Psoas muscle (tissue), 8 donors: ENCODE measurements around the gene MB. TPM values are rescaled to one million over a fixed set of nuclear protein-coding genes. Genes with fewer than 3 reads are reported as not detected.
A peak's percentile ranks its signal among the peaks of the same experiment; 100 is the strongest.

Experiments
- ATAC-seq, 4 donors: fragments of 200-7000 bp; cut with Tn5 transposase; one replicate each; pipeline ENCODE4 v1.9.1; 2020; ENCODE audit warnings: moderate library complexity in 3 of 4, mild to moderate bottlenecking in 2 of 4
- DNase-seq, 2 donors: peaks; one replicate each; pipeline ENCODE4 v3.0.0-alpha.2; 2020
- H3K27ac ChIP-seq: fragments of 200-600 bp; one replicate; pipeline ENCODE4 v1.8.0; 2022
- H3K27me3 ChIP-seq, 3 donors: fragments of 200-600 bp in 1 of 3; one replicate each; pipeline versions ENCODE4 v1.6.1 to v1.8.0; 2013 to 2022; ENCODE audit warnings: low read length in 2 of 3, mild to moderate bottlenecking in 2 of 3, moderate library complexity in 1 of 3; ENCODE audit not compliant: insufficient read depth in 3 of 3
- H3K36me3 ChIP-seq, 2 donors: fragments of 200-600 bp in 1 of 2; one replicate each; pipeline versions ENCODE4 v1.6.1 to v1.8.0; 2013 to 2022; ENCODE audit warnings: low read depth in 1 of 2, mild to moderate bottlenecking in 1 of 2, moderate library complexity in 1 of 2; ENCODE audit not compliant: insufficient read depth in 1 of 2
- H3K4me1 ChIP-seq: fragments of 200-600 bp; one replicate; pipeline ENCODE4 v1.8.0; 2022
- H3K4me3 ChIP-seq: fragments of 200-600 bp; one replicate; pipeline ENCODE4 v1.8.0; 2022; ENCODE audit warnings: mild to moderate bottlenecking
- H3K9me3 ChIP-seq: fragments of 200-600 bp; one replicate; pipeline ENCODE4 v1.8.0; 2022
- WGBS, 3 donors: extraction: QIAGEN DNeasy Blood & Tissue Kit; methylation state at CpG; one replicate each; pipeline versions ENCODE4 v1.1.6 to v1.1.7; 2013; 5-methylcytosine and 5-hydroxymethylcytosine counted together
- intact Hi-C, 2 donors: fragments of 100-400 bp; cut with DNase I; formaldehyde crosslinking; loops; one replicate each; pipeline versions ENCODE4 v1.11.0 to v1.14.2; 2022
- polyA plus RNA-seq, 3 donors: library from polyadenylated mRNA; stranded (reverse); fragments of 200-250 nt; gene quantifications; one replicate each; pipeline ENCODE4 v1.2.3, GENCODE V29; 2013
- total RNA-seq, 4 donors: library from RNA; stranded (reverse); fragmentation: NEBNext Ultra II Directional in 2 of 4; extraction: Animal tissue kit (Norgen Biotek cat#: 25700) in 2 of 4; gene quantifications; one replicate each; pipeline versions ENCODE4 v1.2.1 to v1.2.4, GENCODE V29; 2021 to 2023
- TF ChIP-seq, protein P1 (sequence below): fragments of 200-600 bp; IDR thresholded peaks from one replicate; pipeline ENCODE4 v1.8.0; 2022; ENCODE audit warnings: antibody characterized with exemption
- donor health status: healthy with polysubstance abuse.
- donor health status: DM: no; HTN: no; CAD: no; lungs with moderate emphysema.
- donor health status: Bipolar disorder and iron deficiency.
- donor health status: healthy.
- donor health status: DM: yes; HTN: yes; CAD: no.
- donor health status: DM: no; HTN: no; CAD: no.
- donor health status: DM: no; HTN: no; CAD: no.
- donor health status: DM: yes; HTN: yes; CAD: no.

The MB gene
- total and polyA plus RNA-seq, 7 donors, result 6,836 to 12,606 (median 9,385) TPM

DNA sequence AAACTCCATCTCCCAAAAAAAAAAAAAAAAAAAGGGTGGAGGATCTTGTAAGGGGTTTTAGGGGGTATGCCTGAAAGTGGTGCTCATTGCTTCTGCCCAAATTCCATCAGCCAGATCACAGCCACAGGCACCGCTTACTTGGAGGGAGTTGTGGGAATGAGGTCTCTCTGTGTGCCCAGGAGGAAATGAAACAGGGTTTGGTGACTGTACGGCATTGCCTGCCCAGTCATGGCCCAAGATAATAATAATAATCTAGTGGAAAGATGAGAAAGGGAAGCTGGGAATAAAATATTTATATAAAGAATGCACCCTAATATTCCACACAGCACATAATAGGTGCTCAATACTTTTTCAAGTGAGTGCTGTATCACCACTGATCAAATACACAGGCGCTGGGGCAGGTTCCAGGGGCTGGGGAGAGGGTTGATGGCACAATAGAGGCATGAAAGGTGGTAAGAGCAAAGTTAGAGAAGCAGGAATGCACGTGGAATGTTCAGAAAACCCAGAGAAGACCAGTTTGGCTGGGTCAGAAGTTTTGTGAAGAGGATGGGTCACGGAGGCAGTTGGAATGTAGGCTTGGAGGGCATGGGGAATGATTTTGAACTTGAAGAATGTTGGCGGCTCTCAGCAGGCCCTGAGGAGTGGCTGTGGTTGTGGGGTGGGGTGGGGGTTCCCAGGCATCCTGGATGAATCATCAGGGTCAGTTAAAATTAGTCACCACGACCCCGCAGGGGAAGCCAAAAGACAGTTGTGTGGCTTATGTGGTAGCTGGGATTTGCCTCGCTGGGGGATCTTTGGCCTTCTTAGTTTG, 12.5 kb upstream of the MB start:
- peak overlapping the region; percentile 61 for H3K27ac ChIP-seq
- ATAC-seq (peak; percentile 29 to 58 (median 42)), DNase-seq (peak; percentile 76 to 78)
- TF ChIP-seq, protein P1, sequence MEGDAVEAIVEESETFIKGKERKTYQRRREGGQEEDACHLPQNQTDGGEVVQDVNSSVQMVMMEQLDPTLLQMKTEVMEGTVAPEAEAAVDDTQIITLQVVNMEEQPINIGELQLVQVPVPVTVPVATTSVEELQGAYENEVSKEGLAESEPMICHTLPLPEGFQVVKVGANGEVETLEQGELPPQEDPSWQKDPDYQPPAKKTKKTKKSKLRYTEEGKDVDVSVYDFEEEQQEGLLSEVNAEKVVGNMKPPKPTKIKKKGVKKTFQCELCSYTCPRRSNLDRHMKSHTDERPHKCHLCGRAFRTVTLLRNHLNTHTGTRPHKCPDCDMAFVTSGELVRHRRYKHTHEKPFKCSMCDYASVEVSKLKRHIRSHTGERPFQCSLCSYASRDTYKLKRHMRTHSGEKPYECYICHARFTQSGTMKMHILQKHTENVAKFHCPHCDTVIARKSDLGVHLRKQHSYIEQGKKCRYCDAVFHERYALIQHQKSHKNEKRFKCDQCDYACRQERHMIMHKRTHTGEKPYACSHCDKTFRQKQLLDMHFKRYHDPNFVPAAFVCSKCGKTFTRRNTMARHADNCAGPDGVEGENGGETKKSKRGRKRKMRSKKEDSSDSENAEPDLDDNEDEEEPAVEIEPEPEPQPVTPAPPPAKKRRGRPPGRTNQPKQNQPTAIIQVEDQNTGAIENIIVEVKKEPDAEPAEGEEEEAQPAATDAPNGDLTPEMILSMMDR, result no peak
- 32 to 40% (median 37%) methylated on average over 8 to 9 of the region's 9 CpGs for WGBS, 3 donors
- no peaks in the 10 kb centered on the region for H3K36me3 ChIP-seq
- H3K4me3 ChIP-seq, result no peak overlapping the region
- H3K9me3 ChIP-seq, result no peaks in the 10 kb centered on the region
- intact Hi-C loops, result loop anchor here (5.0 to 10.0 kb wide), 3 partner anchors 48 to 205 kb away; no protein-coding TSS in a partner anchor
- H3K4me1 ChIP-seq, result peaks cover 5% of the 10 kb centered on the region
- no peaks in the 10 kb centered on the region for H3K27me3 ChIP-seq

DNA sequence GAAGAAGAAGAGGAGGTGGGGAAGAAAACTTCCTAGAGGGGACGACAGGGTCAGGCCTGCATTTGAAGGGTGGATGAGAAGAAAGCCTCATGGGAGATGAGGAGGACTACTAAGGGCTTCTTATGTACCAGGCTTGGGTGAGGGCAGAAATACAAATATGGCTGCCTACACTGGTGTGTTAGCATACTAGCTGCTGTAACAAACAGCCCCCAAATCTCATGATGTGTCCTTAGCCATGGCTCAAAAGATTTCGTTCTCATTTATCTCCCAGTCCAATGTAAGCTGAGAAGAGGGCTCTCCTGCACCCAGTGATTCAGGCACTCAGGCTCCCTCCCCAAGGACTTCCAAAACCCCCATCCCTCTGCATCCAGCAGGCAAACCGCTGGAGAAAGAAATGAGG, 11.6 kb upstream of the MB start:
- H3K36me3 ChIP-seq, result no peaks in the 10 kb centered on the region
- WGBS, 3 donors, result 94 to 98% (median 95%) methylated on average over 3 of the region's 3 CpGs
- H3K27me3 ChIP-seq, result no peaks in the 10 kb centered on the region
- H3K9me3 ChIP-seq, result no peaks in the 10 kb centered on the region
- H3K27ac ChIP-seq, result no peak overlapping the region
- intact Hi-C loops, result loop anchor here (1.0 to 10.0 kb wide), 3 partner anchors 99 to 495 kb away; no protein-coding TSS in a partner anchor
- H3K4me1 ChIP-seq, result peaks cover 5% of the 10 kb centered on the region
- no peak for DNase-seq
- H3K4me3 ChIP-seq, result no peak overlapping the region
- TF ChIP-seq, protein P1, result no peak
- no peak for ATAC-seq

DNA sequence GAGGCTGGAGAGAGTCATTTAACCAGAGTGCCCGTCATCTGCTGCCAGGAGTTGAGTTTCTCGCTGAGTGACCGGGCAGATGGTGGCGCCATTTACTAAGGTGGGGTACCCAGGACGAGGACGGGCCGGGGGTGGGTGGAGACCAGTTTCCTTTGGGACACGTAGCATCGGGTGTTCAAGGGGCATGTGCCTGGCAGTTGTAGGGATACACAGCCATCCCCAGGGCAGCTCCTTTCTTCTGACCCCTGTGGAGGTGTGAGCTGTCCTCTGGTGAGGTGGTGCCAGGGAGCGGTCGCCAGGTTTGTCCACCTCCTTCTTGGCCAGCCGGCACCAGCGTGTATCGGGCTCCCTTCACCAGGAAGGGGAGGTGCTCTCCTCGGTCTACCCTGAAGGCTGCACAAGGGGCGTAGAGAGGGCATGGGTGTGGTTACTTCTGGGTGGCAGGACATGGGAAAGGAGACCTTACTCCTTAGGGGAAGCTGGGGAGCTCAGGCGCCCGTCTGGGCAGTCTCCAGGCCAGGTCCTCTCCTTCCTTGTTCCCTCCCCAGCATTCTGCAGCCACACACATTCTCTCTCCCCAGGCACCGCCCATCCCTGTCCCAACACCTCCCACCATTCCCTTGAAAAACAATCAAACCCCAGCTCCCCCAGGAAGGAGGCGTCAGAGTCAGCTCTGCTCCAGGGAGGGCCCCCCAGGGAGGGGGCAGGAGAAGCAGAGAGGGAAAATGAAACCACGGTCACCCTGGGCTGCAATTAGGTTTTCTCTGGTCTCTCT, 10.3 kb upstream of the MB start:
- WGBS, 3 donors, result 10 to 14% (median 11%) methylated on average over 17 to 21 of the region's 21 CpGs
- peaks cover 16% of the 10 kb centered on the region for H3K4me1 ChIP-seq
- DNase-seq, result peak; percentile 75 to 86
- H3K27ac ChIP-seq, result peak overlapping the region; percentile 68
- peak; percentile 1 to 35 (median 18) for ATAC-seq
- TF ChIP-seq, protein P1, result peak; percentile 33
- no peaks in the 10 kb centered on the region for H3K36me3 ChIP-seq
- intact Hi-C loops, result loop anchor here (1.0 to 10.0 kb wide), 4 partner anchors 100 to 496 kb away; no protein-coding TSS in a partner anchor
- H3K27me3 ChIP-seq, result no peaks in the 10 kb centered on the region
- H3K4me3 ChIP-seq, result peak overlapping the region; percentile 65
- no peaks in the 10 kb centered on the region for H3K9me3 ChIP-seq

DNA sequence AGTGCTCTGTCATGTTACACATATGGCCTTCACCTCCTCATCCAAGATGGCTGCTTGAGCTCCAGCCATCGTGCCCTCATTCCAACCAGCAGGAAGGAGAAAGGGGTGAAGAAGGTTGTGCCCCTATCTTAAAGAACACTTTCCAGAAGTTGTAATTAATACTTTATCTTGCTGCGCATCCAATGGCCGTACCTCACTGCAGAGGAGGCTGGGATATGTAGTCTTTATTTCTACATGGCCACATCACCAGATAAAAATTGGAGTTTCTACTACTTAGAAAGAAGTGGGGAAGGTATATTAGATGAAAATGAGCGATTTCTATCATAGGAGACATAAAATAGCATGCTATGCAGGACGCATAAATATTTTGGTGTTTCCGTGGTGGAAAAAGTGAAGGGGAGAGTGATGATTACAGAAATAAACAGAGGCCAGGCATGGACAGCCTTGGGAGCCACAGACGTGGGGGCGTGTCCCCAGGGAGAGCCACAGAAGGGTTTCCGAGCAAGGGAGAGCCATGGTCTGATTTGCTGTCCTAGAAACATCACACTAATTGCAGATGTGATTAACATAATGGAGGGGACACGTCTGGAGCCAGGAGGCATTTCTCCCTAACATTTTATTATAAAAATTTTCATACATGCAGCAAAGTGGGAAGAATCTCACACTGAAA, 8.8 kb upstream of the MB start:
- Histone ChIP-seq H3K9me3 (no peaks in the 10 kb centered on the region), H3K4me3 (no peak overlapping the region), H3K36me3 (no peaks in the 10 kb centered on the region), H3K27ac (no peak overlapping the region), H3K27me3 (no peaks in the 10 kb centered on the region), H3K4me1 (peaks cover 28% of the 10 kb centered on the region)
- DNase-seq (no peak), ATAC-seq (no peak)
- TF ChIP-seq, protein P1, result no peak
- intact Hi-C loops, result loop anchor here (2.0 to 10.0 kb wide), 3 partner anchors 101 to 209 kb away; no protein-coding TSS in a partner anchor
- WGBS, 3 donors, result 74 to 78% (median 75%) methylated on average over 10 of the region's 10 CpGs
